Gastroesophageal sphincter (tissue), 4 donors: Measurements from ENCODE around the gene NRG2. TPM values are rescaled to one million over a fixed set of nuclear protein-coding genes. Genes with fewer than 3 reads are reported as not detected.

Experiments used
- ATAC-seq: fragments of 150-250 bp; one replicate; pipeline ENCODE4 v1.9.1; 2016; ENCODE audit warnings: mild to moderate bottlenecking, moderate library complexity
- H3K27ac ChIP-seq, 4 donors: fragments of 200-600 bp; sonication (generic) in 3 of 4; 1 replicate in 3 of 4; 2 replicates in 1 of 4; pipeline ENCODE4 v1.5.1; 2016 to 2019
- H3K27me3 ChIP-seq: fragments of 200-600 bp; sonication (generic); one replicate; pipeline ENCODE4 v1.5.1; 2019
- H3K36me3 ChIP-seq, 2 donors: fragments of 200-600 bp; sonication (generic); one replicate each; pipeline ENCODE4 v1.5.1; 2019; ENCODE audit warnings: control low read depth in 1 of 2
- H3K4me1 ChIP-seq, 3 donors: fragments of 200-600 bp; sonication (generic); 1 replicate in 2 of 3; 2 replicates in 1 of 3; pipeline ENCODE4 v1.5.1; 2016 to 2019; ENCODE audit warnings: control low read depth in 2 of 3
- H3K4me3 ChIP-seq, 2 donors: fragments of 200-600 bp; sonication (generic); one replicate each; pipeline ENCODE4 v1.5.1; 2019; ENCODE audit warnings: mild to moderate bottlenecking in 1 of 2, moderate library complexity in 1 of 2
- H3K9me3 ChIP-seq, 3 donors: fragments of 200-600 bp; sonication (generic); one replicate each; pipeline ENCODE4 v1.5.1; 2017 to 2019; ENCODE audit warnings: control low read depth in 2 of 3
- EP300 ChIP-seq: sonication (generic); formaldehyde crosslinking; IDR thresholded peaks from one replicate; pipeline ENCODE4 v1.6.1; 2017; ENCODE audit warnings: antibody characterized with exemption, mild to moderate bottlenecking
- POLR2A ChIP-seq, 2 donors: fragments of 450-650 bp; IDR thresholded peaks; one replicate each; pipeline ENCODE4 v1.6.1; 2017; ENCODE audit warnings: antibody characterized with exemption in 2 of 2, mild to moderate bottlenecking in 2 of 2, moderate library complexity in 1 of 2
- POLR2AphosphoS5 ChIP-seq: sonication (generic); formaldehyde crosslinking; IDR thresholded peaks from one replicate; pipeline ENCODE4 v1.6.1; 2017; ENCODE audit warnings: antibody characterized with exemption
- WGBS, 2 donors: methylation state at CpG; one replicate each; pipeline ENCODE4 v1.1.5; 2018; ENCODE audit warnings: low coverage in 1 of 2; 5-methylcytosine and 5-hydroxymethylcytosine counted together
- total RNA-seq, 4 donors: library from RNA; depleted of rRNA; stranded (reverse); fragments of >200 nt; gene quantifications; one replicate each; pipeline ENCODE4 v1.1.0, GENCODE V29; 2016
- TF ChIP-seq, protein P1 (sequence below), 4 experiments: fragments of 200-600 bp in 2 of 4; fragments of 450-650 bp in 2 of 4; sonication (generic) in 1 of 4; IDR thresholded peaks; one replicate each; pipeline ENCODE4 v1.5.1; 2017 to 2019; ENCODE audit warnings: antibody characterized with exemption in 4 of 4, mild to moderate bottlenecking in 2 of 4, moderate library complexity in 2 of 4

The NRG2 gene
- total RNA-seq, 4 donors from 2014 or later, result 3.2 to 7.6 (median 5.1) TPM

DNA sequence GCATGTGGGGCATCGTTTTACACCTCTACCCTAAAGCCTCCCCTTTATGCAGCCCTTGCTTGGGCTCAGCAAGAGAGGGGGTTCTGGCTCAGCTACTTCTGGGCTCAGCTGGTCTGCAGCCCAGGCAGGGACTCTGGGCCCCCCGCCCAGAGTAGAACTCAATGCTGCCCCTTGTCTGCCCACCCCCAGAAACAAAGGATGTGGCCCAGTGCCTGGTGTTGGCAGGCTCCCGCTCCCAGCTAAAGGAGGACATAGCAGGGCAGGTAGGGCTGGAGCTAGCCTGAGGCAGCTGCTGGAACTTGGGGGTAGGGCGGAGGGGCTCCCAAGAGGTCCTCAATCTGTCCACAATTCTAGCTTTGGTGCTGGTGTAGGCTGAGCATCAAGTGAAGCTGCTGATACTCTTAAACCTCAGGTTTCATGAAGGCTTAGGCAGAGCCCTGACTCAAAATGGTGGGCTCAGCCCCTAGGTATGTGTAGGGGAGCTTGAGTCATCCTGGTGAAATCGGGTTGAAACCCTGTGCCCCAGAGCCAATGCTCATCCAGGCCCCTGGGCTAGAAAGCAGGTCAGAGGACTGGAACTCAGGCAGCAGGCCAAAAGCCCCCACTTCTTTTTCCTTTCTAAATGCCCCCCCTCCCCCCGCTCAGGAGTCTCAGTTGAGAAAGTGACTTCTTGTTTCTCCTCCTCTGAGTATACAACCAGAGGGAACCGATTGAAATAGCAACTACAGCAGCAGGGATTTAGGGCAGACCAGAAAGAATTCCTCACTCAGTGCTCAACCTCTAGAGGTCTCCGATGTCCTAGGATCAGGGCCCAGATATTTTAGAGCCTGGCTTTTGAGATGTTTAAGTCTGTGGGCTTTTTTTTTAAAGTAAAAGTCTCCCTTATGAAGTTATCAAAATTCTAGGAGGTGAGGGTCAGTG, 236.1 kb downstream of the NRG2 start:
- no peaks in the 10 kb centered on the region for H3K36me3 ChIP-seq
- H3K27ac ChIP-seq, result no peak overlapping the region
- H3K4me3 ChIP-seq, result no peak overlapping the region
- no peak for ATAC-seq
- no peaks in the 10 kb centered on the region for H3K9me3 ChIP-seq
- H3K4me1 ChIP-seq, result no peaks in the 10 kb centered on the region
- 59 to 67% methylated on average over 2 to 3 of the region's 8 CpGs for WGBS, 2 donors
- peaks cover 31% of the 10 kb centered on the region for H3K27me3 ChIP-seq
- TF ChIP-seq POLR2AphosphoS5, result no peak
- TF ChIP-seq EP300, result no peak
- TF ChIP-seq, protein P1, sequence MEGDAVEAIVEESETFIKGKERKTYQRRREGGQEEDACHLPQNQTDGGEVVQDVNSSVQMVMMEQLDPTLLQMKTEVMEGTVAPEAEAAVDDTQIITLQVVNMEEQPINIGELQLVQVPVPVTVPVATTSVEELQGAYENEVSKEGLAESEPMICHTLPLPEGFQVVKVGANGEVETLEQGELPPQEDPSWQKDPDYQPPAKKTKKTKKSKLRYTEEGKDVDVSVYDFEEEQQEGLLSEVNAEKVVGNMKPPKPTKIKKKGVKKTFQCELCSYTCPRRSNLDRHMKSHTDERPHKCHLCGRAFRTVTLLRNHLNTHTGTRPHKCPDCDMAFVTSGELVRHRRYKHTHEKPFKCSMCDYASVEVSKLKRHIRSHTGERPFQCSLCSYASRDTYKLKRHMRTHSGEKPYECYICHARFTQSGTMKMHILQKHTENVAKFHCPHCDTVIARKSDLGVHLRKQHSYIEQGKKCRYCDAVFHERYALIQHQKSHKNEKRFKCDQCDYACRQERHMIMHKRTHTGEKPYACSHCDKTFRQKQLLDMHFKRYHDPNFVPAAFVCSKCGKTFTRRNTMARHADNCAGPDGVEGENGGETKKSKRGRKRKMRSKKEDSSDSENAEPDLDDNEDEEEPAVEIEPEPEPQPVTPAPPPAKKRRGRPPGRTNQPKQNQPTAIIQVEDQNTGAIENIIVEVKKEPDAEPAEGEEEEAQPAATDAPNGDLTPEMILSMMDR (IDR thresholded peaks at IDR 0.05), result no peak
- no peak for TF ChIP-seq POLR2A (IDR thresholded peaks at IDR 0.05)

DNA sequence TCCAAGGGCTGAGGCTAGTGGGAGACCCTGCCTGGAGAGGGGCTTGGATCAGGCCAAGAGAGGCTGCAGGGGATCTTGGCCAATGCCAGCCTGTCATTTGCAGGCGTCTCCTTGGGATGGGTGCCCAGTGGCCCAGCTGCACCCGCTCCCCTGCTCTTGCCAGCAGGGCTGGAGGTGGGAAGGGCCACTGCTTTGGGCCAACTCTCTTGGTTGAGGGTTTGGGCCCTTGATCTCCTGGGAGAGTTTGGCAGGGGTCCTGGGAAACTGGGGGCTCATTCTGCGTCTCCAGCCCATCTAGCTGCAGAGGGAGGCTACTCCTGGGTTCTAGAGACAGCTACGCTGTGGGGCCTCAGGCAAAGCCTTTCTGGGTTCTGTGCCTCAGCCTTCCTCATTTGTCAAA, 237.0 kb downstream of the NRG2 start:
- H3K27ac ChIP-seq, result no peak overlapping the region
- no peaks in the 10 kb centered on the region for H3K36me3 ChIP-seq
- no peak overlapping the region for H3K4me3 ChIP-seq
- TF ChIP-seq, protein P1 (IDR thresholded peaks at IDR 0.05), result no peak
- no peak for TF ChIP-seq POLR2AphosphoS5
- no peak for TF ChIP-seq POLR2A (IDR thresholded peaks at IDR 0.05)
- no peak for TF ChIP-seq EP300
- no peak for ATAC-seq
- H3K27me3 ChIP-seq, result peaks cover 40% of the 10 kb centered on the region
- H3K4me1 ChIP-seq, result no peaks in the 10 kb centered on the region
- no peaks in the 10 kb centered on the region for H3K9me3 ChIP-seq
- WGBS, 2 donors, result 100% methylated on average over 1 of the region's 4 CpGs; no CpG with 5 or more reads in 1 of the 2 donors

DNA sequence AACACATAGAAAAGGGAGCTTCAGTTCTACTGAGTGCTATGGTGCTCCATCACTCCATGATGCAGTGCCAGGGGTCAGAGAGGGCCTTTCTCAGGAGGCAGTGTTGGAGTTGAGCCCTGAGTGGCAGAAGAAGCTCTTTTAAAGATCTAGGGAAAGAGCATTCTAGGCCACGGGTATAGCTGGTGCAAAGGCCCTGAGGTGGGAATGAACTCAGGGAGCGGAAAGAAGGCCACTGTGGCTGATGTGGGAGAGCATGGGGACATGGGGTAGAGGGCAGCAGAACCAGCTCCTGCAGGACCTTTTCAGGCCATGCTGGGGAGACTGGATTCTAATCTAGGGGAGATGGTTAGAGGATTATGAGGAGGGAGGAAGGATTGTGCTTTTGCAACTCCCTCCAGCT, 237.6 kb downstream of the NRG2 start:
- no peak for ATAC-seq
- Histone ChIP-seq H3K4me3 (no peak overlapping the region), H3K36me3 (no peaks in the 10 kb centered on the region), H3K27me3 (peaks cover 46% of the 10 kb centered on the region), H3K9me3 (no peaks in the 10 kb centered on the region), H3K4me1 (no peaks in the 10 kb centered on the region), H3K27ac (no peak overlapping the region)
- TF ChIP-seq POLR2AphosphoS5, result no peak
- TF ChIP-seq EP300, result no peak
- TF ChIP-seq, protein P1 (IDR thresholded peaks at IDR 0.05), result no peak
- 100% methylated on average over 1 to 2 of the region's 2 CpGs for WGBS, 2 donors

DNA sequence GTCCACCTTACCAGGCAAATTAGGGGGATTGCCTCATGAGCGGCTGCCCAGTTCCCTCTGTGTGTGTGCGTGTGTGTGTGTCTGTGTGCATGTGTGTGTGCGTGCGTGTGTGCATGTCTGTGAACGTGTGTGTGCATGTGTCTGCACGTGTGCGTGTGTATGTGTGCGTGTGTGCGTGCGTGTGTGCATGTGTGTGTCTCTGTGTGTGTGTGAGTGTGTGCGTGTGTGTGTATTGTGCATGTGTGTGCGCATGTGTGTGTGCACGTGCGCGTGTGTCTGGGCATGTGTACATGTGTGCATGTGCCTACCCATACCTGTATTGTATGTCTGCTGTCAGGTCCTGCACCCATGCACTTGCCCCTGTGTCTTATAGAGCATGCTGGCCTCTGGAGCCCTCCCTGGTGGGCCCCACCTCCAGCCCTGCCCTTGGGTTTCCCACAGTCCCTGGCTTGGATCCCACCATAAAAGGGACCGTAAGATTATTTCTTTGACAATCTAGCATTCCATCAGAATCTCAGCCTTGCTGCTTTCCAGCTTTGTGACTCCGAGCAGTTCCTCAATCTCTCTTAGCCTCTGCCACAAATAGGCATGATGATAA, 238.2 kb downstream of the NRG2 start:
- ATAC-seq, result no peak
- H3K27ac ChIP-seq, result no peak overlapping the region
- no peaks in the 10 kb centered on the region for H3K36me3 ChIP-seq
- no peaks in the 10 kb centered on the region for H3K4me1 ChIP-seq
- no peak for TF ChIP-seq EP300
- no peak for TF ChIP-seq POLR2AphosphoS5
- TF ChIP-seq, protein P1 (IDR thresholded peaks at IDR 0.05), result no peak
- TF ChIP-seq POLR2A (IDR thresholded peaks at IDR 0.05), result no peak
- 67 to 93% methylated on average over 3 to 5 of the region's 17 CpGs for WGBS, 2 donors
- no peak overlapping the region for H3K4me3 ChIP-seq
- peaks cover 52% of the 10 kb centered on the region for H3K27me3 ChIP-seq
- H3K9me3 ChIP-seq, result no peaks in the 10 kb centered on the region
